Dendritic cell treated with granulocyte-macrophage colony-stimulating factor and Interleukin-4, amounts not matched to agents 40 ng/mL and 50 ng/mL, for 4 days (primary cell): ENCODE measurements around the gene APBB1.
A peak's percentile ranks its signal among the peaks of the same experiment; 100 is the strongest.

Experiments
- H3K27ac Mint-ChIP-seq: one replicate; pipeline ENCODE4 v1.8.0; 2022; ENCODE audit warnings: mild to moderate bottlenecking, mixed read lengths
- H3K27me3 Mint-ChIP-seq: one replicate; pipeline ENCODE4 v1.8.0; 2022; ENCODE audit warnings: mild to moderate bottlenecking, mixed read lengths
- H3K36me3 Mint-ChIP-seq: one replicate; pipeline ENCODE4 v1.8.0; 2022; ENCODE audit warnings: low read depth, mixed read lengths
- H3K4me1 Mint-ChIP-seq: one replicate; pipeline ENCODE4 v1.8.0; 2022; ENCODE audit warnings: low read depth, mixed read lengths
- H3K4me3 Mint-ChIP-seq: one replicate; pipeline ENCODE4 v1.8.0; 2022; ENCODE audit warnings: mild to moderate bottlenecking, moderate library complexity, mixed read lengths
- H3K9me3 Mint-ChIP-seq: one replicate; pipeline ENCODE4 v1.8.0; 2022; ENCODE audit warnings: mixed read lengths
- intact Hi-C: fragments of 100-400 bp; cut with micrococcal nuclease; formaldehyde crosslinking; loops from one replicate; pipeline ENCODE4 v1.15.0; 2022

Gene APBB1

DNA sequence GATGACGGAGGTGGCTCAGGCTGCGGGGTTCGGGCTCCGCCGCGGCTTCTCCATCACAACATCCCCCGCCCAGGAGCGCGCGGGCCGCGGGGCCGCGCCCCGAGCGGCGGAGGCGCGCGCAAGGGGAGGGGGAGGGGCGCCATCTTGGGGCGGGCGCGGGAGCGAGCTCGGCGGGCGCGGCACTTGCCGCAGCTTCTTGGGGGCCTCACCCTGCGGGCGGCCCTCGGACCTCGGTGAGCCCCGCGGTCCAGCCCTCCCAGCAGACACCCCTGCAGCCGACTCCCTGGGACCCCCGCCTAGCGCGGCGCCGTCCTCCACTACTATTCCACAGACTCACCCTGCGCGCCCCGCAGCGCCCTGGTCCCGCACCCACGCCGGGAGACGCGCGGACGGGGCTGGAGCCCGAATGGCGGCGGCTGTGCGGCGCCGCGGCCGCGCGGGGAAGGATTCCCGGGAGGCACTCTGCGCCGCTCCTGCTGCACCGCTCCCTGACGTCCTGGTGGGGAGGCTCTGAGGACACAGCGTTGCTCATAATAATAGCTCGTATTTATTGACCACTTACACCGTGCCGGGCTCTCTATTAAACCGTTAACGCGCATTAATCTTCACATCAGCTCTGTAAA, at the start of gene APBB1:
TSS of gene APBB1 (minus strand) at position 86 of the 623 bp plus-strand sequence. CDS start 7,747 bp downstream, outside the sequence.
- no peak within 1 kb of the TSS for H3K27ac Mint-ChIP-seq

DNA sequence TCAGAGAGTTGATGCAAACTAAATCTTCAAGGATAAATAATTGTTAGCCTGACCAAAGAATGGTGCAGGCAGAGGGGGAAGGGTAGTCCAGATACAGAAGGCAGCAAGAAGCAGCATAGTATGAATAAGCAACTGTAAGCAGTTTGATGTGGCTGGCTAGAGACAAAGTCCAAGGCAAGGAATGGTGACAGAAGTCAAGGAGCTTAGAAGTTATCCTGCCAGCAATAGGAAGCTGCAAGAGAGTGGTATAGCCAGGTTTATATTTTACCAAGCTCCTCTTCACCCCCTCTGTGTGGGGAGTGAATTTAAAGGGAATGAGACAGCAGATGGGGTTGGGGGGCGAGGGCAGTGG, 40.2 kb upstream of the APBB1 start:
- Mint-ChIP-seq H3K27me3 (no peaks in the 10 kb centered on the region), H3K36me3 (peaks cover 23% of the 10 kb centered on the region), H3K27ac (no peak overlapping the region), H3K9me3 (no peaks in the 10 kb centered on the region), H3K4me3 (no peak overlapping the region), H3K4me1 (no peaks in the 10 kb centered on the region)
- intact Hi-C loops, result no loop called here

More for the DNA sequence above, at the start of gene APBB1:
- Mint-ChIP-seq H3K4me3 (peak within 1 kb of the TSS; percentile 79), H3K27me3 (peaks cover 39% of the 10 kb centered on the region), H3K36me3 (no peaks in the 10 kb centered on the region), H3K9me3 (no peaks in the 10 kb centered on the region), H3K4me1 (peaks cover 5% of the 10 kb centered on the region)
- intact Hi-C loops, result no loop called here

DNA sequence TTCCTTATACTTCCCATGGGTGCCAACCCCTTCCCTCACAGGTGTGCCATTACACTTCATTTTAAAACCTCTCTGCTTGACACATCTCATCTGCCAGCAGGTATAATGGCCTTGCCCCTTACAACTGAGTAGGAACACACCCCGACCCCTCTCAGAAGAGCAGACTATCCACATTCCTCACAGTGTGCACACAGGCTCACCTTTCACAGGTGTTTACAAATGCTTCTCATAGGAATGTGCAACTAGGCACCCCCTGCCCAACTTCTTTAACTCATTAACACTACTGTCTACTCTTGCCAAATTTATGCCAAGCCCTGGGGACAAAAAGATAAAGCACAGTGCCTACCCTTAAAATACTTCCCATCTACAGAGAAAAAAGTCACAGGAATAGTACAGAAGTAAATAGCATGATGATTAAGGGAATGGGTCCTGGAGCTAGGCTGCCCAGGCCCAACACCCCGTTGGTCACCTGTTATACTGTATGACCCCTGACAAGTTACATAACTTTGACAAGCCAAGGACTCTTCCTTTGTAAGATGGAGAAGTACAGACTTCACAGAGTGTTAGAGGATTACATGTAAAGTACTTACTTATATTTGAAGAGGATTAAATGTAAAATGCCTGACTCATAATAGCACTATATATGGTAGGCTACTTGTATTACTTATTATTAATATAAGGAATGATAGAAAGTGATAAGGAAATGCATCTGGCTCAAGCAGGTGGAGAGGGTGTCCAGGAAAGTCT, 39.6 kb upstream of the APBB1 start:
- H3K4me1 Mint-ChIP-seq, result no peaks in the 10 kb centered on the region
- H3K27ac Mint-ChIP-seq, result no peak overlapping the region
- peaks cover 17% of the 10 kb centered on the region for H3K36me3 Mint-ChIP-seq
- no peak overlapping the region for H3K4me3 Mint-ChIP-seq
- no peaks in the 10 kb centered on the region for H3K9me3 Mint-ChIP-seq
- H3K27me3 Mint-ChIP-seq, result no peaks in the 10 kb centered on the region
- intact Hi-C loops, result no loop called here

DNA sequence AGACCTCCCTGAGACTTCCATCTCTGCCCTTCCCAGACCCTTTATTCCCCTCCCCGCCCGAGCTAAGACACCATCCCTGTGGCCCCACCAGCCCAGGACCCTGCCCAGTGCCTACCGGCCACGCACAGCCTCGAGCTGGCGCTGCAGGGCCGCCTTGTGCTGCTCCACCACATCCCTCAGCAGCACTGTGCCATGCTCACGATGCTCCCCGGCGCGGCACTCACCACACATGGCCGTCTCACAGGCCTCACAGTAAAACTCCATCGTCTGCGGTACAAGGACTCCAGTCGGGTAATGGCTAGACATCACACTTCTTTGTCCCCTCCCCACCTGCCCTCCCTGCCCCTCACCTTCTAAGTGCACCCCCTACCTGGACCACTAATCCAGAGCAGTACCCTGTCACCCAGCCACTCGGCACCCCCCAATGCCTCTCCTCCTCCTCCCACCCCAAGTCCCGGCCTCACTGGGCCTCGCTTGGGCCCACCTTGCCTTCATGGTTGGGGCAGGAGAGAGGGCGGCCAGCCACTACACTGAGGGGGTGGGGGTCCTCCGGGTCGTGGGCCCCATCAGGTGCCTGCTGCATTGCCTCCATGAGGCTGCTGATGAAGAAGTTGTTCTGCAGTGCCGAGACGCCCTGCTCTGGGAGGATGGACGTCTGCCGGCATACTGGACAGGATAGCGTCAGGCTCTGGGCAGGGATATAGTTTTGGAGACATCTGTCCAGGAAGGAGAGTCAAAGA, 38.9 kb upstream of the APBB1 start:
- no peak overlapping the region for H3K27ac Mint-ChIP-seq
- H3K36me3 Mint-ChIP-seq, result peaks cover 12% of the 10 kb centered on the region
- no peaks in the 10 kb centered on the region for H3K9me3 Mint-ChIP-seq
- no peaks in the 10 kb centered on the region for H3K4me1 Mint-ChIP-seq
- no peak overlapping the region for H3K4me3 Mint-ChIP-seq
- intact Hi-C loops, result no loop called here
- no peaks in the 10 kb centered on the region for H3K27me3 Mint-ChIP-seq

DNA sequence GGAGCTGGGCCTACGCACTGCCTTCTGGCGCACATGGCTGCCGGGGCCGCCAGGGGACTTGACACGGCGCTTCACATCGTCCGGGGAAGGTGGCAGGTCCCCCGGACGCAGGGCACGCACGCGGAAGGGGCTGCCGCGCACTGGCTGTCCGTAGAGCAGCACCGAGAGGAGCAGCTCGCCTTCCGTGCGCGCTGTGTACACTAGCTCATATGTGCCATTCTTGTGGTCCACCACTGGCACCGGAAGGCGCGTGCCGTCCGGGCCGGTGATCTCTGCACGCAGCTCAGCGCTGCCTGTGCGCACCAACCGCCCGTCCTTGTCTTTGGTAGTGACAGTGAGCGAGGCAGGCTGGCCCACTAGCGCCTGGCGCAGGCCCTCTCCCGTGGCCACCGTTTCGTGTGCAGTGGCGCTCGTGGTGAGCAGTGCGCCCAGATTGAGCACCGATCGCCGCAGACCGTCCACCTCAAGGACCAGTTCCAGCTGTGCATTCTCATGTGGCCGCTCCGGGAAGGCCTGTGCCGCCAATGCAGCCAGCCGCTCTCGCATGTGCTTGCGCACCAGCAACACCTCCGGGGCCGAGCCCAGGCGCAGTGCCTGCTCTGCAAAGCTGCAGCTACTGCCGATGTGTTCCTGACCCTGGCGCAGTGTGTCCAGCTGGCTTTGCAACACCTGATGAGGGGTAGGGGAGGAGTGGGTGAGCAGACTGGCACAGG, 37.6 kb upstream of the APBB1 start:
- no peaks in the 10 kb centered on the region for H3K4me1 Mint-ChIP-seq
- no peak overlapping the region for H3K4me3 Mint-ChIP-seq
- intact Hi-C loops, result no loop called here
- no peak overlapping the region for H3K27ac Mint-ChIP-seq
- H3K36me3 Mint-ChIP-seq, result peaks cover 6% of the 10 kb centered on the region
- no peaks in the 10 kb centered on the region for H3K27me3 Mint-ChIP-seq
- no peaks in the 10 kb centered on the region for H3K9me3 Mint-ChIP-seq

DNA sequence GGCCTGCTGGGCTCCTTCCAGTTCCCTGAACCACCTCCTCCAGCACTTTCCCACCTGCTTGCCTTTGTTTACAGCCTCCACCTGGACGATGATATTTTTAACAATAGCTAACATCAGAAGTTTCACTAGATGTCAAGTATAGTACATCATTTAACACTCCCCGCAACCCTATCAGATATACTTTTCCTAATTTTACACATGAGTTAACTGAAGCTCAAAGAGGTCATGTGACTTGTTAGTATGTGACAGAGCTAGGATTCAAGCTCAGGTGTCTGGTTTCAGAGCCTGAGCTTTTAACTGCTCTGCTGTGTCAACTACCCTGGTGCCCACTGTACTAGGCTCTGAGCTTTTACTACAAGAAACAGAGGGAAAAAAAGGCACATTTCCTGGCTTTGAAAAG, 36.2 kb upstream of the APBB1 start:
- Mint-ChIP-seq H3K9me3 (no peaks in the 10 kb centered on the region), H3K36me3 (no peaks in the 10 kb centered on the region), H3K27me3 (no peaks in the 10 kb centered on the region), H3K27ac (no peak overlapping the region), H3K4me3 (no peak overlapping the region), H3K4me1 (no peaks in the 10 kb centered on the region)
- intact Hi-C loops, result no loop called here

DNA sequence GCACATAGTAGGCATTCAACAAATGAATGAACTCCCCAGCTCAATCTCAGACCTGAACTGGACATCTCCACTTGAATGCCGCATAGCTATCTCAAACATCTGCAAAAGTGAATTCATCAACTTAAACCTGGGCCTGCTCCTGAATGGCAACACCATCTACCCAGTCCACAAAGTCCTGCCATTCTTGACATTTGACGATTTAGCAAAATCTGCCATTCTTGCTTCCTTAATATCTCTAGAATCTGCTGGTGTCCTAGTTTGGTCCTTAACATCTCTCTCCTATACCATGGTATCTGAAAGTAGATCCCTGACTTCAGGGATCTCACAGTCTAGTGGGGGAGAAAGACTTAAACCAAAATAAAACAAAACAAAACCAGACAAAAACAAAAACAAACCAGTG, 34.3 kb upstream of the APBB1 start:
- no peak overlapping the region for H3K27ac Mint-ChIP-seq
- intact Hi-C loops, result no loop called here
- H3K4me1 Mint-ChIP-seq, result no peaks in the 10 kb centered on the region
- H3K9me3 Mint-ChIP-seq, result no peaks in the 10 kb centered on the region
- peaks cover 11% of the 10 kb centered on the region for H3K36me3 Mint-ChIP-seq
- H3K4me3 Mint-ChIP-seq, result no peak overlapping the region
- no peaks in the 10 kb centered on the region for H3K27me3 Mint-ChIP-seq

DNA sequence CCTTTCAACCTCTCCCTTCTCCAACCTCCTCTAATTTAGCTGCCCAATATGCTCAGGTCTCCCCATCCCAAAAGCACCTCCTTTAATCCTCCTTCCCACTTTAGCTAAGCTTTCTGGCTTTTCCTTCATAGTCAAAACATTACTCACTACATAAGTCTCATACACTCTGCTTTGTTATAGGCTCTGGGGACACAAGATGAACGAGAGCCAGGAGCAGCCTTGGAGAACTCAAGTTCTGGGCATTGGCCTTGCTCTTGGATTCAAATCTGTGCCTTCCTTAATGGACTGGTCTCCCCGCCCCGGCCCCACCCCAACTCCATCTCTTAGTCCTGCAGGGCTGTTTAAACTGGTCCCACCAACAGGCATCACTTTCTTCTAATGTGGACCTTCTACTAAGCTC, 33.3 kb upstream of the APBB1 start:
- intact Hi-C loops, result no loop called here
- Mint-ChIP-seq H3K36me3 (peaks cover 12% of the 10 kb centered on the region), H3K9me3 (no peaks in the 10 kb centered on the region), H3K27me3 (no peaks in the 10 kb centered on the region), H3K4me3 (no peak overlapping the region), H3K4me1 (no peaks in the 10 kb centered on the region), H3K27ac (no peak overlapping the region)

DNA sequence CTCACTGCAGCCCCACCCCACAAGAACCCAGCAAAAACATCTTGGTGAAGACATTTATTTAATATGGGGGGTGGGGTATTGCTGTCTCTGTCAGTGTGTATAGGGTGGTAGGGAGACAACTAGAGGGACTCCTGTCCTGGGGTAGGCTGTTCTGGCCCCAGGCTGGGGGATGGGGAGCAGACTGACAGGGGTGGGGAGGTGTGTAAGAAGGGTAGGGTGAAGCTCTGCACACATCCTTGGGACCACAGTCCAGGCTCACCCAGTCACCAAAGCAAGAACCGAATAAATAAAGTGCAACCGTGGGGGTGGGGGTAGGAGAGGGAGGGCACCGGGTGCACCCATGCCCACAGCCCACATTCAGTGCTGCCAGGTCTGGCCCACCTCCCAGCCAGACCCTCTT, 29.7 kb upstream of the APBB1 start:
- Mint-ChIP-seq H3K27ac (no peak overlapping the region), H3K4me3 (no peak overlapping the region), H3K27me3 (no peaks in the 10 kb centered on the region), H3K4me1 (no peaks in the 10 kb centered on the region), H3K9me3 (no peaks in the 10 kb centered on the region), H3K36me3 (peaks cover 12% of the 10 kb centered on the region)
- intact Hi-C loops, result no loop called here

DNA sequence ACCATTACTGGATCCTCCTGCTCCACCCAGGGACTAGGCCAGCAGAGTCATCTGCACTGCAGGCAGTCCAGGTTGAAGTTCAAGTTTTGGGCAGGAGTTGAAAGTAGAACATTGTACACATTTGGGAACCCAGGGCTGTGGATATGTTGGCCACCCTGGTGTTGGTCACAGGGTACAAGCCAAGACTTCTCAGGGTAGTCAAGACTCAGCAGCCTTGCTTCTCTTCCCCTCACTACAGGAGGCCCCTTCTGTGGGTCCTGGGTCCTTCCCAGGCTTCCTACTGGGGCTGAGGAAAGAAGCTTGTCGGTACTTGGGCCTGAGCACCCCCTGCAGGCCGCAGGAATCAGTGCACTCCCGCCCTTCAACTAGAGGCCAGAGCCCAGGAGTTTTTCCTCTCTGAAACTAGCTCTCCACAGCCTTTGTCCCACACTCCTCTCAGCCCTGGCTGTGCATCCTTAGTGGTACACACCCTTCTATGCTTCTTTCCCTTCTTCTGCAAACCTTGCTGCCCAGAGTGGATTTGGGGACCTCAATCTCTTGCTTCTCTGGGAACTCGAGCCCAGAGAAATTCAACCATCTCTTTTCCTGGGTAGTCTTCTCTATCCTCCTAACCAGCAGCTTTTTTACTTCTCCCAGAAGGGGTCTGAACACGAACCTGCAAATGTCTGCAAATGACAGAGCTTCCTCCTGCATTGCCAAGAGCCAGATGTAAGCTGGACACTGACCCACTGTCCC, 24.5 kb upstream of the APBB1 start:
- Mint-ChIP-seq H3K9me3 (no peaks in the 10 kb centered on the region), H3K27me3 (no peaks in the 10 kb centered on the region), H3K36me3 (peaks cover 4% of the 10 kb centered on the region), H3K4me3 (no peak overlapping the region), H3K4me1 (no peaks in the 10 kb centered on the region), H3K27ac (no peak overlapping the region)
- intact Hi-C loops, result loop anchor here (1.0 to 2.0 kb wide), 2 partner anchors 61 to 64 kb away; no protein-coding TSS in a partner anchor

DNA sequence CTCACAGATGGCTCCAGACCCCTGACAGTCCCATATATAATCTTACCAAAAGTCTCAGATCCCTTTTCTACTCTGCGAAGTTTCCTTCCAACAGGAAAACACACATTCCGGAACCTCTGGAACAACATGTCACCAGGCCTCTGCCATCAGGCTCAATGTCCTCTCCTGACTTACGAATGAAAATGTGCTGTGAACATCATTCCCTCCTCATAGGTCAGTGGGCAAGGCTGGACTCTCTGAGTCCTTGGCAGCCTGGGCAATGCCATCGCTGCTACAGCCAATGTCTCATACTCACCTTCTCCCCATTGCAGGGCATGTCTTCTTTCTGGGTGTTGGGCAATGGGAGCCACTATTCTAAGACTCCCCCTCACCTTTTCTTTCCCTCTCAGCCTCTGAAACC, 23.5 kb upstream of the APBB1 start:
- no peak overlapping the region for H3K4me3 Mint-ChIP-seq
- H3K27ac Mint-ChIP-seq, result no peak overlapping the region
- no peaks in the 10 kb centered on the region for H3K9me3 Mint-ChIP-seq
- no peaks in the 10 kb centered on the region for H3K27me3 Mint-ChIP-seq
- no peaks in the 10 kb centered on the region for H3K4me1 Mint-ChIP-seq
- H3K36me3 Mint-ChIP-seq, result no peaks in the 10 kb centered on the region
- intact Hi-C loops, result loop anchor here (2.0 kb wide), 1 partner anchor 62 kb away; no protein-coding TSS in a partner anchor

DNA sequence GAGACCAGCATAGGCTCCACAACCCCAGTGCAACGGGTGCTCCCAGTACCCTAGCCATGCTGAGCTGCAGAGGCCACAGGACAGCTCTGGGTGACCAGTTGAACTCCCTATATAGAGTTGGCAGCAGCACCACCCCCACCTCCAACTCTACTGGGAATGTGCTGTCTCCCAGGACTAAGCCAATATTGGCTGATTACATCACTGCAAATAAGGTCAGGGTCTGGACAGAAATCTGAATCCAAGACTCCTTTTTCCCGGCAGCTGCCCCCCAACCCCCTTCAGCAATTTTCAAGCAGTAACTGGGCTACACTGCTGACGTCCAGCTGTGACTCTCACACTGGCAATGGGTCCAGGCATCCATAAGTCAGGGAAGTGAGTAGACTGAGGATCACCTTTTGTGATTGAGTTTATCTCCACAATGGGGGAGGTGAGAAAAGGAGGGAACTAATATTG, 22.0 kb upstream of the APBB1 start, which contains the start of gene HPX:
TSS of gene HPX (minus strand) at position 82 of the 453 bp plus-strand sequence. CDS start at position 58, 24 bp downstream.
- H3K4me3 Mint-ChIP-seq, result no peak within 1 kb of the TSS
- H3K4me1 Mint-ChIP-seq, result no peaks in the 10 kb centered on the region
- no peak within 1 kb of the TSS for H3K27ac Mint-ChIP-seq
- H3K27me3 Mint-ChIP-seq, result no peaks in the 10 kb centered on the region
- H3K9me3 Mint-ChIP-seq, result no peaks in the 10 kb centered on the region
- H3K36me3 Mint-ChIP-seq, result no peaks in the 10 kb centered on the region
- intact Hi-C loops, result no loop called here

DNA sequence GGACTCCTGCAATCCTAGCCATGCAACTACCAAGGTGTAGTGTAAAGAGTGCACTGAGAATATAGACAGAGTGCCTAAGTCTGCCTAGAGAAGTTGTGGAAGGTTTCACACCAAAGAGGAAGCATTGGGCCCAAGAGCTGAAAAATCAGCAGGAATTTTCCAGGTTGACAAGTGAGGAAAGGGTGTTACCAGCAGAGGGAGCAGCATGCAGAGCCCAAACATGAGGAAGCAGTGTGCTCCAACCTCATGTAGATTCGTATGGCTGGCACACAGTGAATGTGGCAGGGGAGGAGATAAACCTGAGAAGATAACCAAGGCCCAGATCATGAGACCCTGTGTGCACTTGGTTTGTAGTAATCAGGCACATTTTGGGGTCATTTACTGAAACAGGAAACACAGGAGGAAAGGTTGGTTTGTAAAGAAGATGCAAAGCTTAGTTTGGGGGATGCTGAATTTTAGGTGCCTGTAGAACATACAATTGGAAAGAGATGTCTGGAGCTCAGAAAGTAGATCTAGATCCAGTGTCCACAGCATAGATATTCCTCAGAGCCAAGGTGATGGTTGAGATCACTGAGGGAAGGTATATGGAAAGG, 20.2 kb upstream of the APBB1 start:
- H3K36me3 Mint-ChIP-seq, result no peaks in the 10 kb centered on the region
- H3K27me3 Mint-ChIP-seq, result no peaks in the 10 kb centered on the region
- no peak overlapping the region for H3K4me3 Mint-ChIP-seq
- H3K4me1 Mint-ChIP-seq, result no peaks in the 10 kb centered on the region
- H3K9me3 Mint-ChIP-seq, result no peaks in the 10 kb centered on the region
- intact Hi-C loops, result loop anchor here (2.0 kb wide), 1 partner anchor 38 kb away; no protein-coding TSS in a partner anchor
- H3K27ac Mint-ChIP-seq, result no peak overlapping the region
